T1000 (cell line): ENCODE data around the gene L3MBTL4.

Experiments
- DNase-seq: peaks from one replicate; lab custom pipeline; 2025; ENCODE audit warnings: mixed read lengths; lab: John Stamatoyannopoulos, UW

The L3MBTL4 gene

DNA sequence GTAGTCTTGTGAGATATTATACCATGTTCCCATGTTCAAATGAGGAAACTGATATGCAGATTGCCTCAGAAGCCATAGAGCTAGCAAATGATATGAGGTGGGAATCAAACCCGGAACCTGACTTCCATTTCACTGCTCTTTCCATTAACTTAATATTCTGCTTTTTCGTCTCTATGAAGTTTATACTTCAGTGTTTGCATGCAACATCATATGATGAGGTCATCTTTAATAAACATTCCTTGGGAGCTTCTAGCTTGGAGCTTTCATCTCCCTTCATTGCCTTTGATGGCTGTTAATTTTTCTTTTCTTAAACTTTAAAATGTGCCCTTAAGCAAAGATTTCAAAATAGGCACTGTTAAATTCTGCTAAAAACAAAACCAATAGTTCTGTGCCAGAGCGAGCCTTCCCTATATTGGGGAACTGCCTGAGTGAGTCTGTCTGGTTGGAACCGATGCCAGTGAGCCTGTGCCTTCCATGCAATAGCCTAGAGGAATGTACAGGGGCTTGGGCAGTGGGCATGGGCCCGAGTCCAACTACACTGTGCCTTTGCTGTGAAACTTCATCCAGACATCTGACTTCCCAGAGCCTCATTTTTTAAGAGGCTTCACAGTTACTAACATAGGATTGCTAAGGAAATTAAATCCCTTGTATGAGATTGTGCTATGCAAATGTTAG lies 428.3 kb downstream of the L3MBTL4 start:
- no peak for DNase-seq

DNA sequence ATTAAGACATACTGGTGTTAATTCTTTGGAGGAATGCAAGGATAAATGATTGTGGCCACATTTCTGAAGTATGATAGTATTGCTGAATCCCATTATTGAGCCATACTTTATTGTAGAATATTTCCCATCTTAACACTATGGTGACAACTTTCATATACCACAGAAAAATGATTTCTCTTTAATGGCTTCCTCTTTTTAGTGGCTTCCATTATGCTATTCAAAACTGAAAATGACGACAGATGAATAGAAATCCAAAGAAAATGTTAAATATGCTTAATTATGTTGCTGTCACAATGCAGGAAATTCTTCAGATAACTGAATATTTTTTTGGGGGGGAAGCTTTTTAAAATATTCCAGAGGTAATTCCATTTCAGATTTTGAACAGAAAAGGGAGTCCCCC lies 430.5 kb downstream of the L3MBTL4 start:
- no peak for DNase-seq

- no peak for DNase-seq
These were observed 431.2 kb downstream of the L3MBTL4 start for GRCh38 chr18:5983488-5983887.

- no peak for DNase-seq
These were observed 432.4 kb downstream of the L3MBTL4 start for GRCh38 chr18:5982332-5982731.

- no peak for DNase-seq
These were observed 434.0 kb downstream of the L3MBTL4 start for GRCh38 chr18:5980721-5981120.

DNA sequence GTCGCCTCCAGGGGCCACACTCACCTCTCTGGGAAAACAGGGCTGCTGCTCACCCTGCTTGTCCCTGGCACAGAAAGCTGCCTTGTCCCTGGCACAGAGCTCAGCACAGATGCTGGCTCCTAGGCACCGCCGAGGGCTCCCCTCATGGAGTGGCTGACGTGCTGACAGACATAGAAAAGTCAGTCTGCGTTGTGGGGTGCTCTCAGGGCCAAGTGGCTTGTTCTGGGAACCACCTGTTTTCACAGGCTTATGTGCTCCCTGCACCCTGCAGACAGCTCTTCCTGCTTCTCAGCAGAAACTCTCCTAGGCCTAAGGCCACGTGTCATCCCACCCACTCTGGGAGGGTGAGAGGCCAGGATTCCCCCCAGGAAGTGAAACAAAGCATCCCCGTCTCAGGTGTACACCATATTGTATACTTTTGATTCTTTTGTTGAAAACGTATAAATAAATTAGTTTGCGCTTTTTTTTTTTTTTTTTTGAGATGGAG lies 434.7 kb downstream of the L3MBTL4 start:
- no peak for DNase-seq

DNA sequence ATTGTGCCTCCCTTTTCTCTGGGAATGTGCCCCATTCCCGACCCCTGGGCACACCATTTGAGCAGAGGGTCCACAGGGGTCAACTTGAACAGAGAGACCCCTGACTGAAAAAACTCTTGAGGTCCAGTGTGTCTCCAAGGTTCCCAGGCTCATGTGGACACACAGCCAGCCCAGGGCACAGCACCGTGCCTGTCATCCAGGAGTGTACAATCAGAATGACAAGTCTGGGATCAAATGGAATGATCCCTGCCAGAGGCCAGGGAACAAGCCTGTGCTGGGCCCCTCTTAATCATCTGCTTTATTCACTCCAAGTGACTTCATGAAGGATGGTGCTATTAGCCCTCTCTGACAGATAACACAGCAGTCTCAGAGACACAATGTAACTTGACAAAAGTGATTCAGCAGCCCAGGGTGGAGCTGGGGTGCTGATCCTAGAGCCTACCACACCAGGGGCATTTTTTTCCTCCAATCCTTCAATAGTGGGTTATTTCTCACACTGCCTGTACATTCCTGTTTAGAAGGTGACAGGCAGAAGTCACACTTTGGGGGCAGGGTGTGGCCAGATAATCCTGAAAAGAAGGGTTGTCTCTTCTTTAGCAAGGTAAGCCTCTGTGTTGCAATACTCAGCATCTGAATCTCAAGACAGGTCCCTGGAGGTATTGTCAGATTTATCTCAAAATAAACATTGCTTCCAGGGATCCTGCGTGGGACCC lies 435.4 kb downstream of the L3MBTL4 start:
- no peak for DNase-seq

DNA sequence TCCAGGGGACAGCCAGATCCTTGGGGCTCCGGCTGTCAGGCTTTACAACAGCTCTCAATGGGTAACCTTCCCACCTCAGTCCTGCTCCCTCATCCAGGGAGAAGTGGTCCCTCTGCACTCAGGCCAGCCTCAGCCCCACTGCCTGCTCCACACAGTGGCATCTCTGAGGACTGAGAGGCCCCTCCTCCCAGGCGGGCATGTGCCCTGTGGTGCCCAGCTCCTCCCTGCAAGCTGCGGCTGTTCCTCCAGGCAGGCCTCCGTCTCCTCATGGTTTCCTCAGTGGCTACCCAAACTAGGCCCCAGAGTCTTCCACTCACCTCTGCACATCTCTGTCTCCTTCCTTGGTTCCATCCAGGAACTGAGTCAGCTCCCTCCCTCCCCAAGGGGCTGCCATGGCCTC lies 437.7 kb downstream of the L3MBTL4 start:
- DNase-seq, result no peak

GRCh38 chr18:5975111-5976002 lies 439.4 kb downstream of the L3MBTL4 start:
- DNase-seq, result no peak

- DNase-seq, result no peak
These were observed 440.0 kb downstream of the L3MBTL4 start for GRCh38 chr18:5974696-5975095.

DNA sequence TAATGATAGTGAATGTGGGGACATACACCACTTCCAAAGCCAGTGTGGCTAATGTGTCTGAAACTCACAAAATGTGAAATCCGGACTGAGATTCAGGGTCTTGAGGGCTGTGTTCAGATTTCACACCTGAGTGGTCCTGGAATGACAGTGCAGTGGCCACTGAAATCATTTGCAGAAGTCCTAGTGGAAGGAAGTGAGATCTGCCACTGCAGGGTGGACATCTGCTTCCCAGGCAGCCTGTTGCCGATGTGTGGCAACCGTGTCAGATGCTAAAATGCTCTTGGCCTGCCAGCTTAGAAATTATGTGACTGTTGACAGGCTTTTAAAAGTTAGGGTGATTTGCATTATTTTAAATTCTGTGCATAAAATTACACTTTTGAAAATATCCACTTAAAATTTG lies 441.6 kb downstream of the L3MBTL4 start:
- no peak for DNase-seq

DNA sequence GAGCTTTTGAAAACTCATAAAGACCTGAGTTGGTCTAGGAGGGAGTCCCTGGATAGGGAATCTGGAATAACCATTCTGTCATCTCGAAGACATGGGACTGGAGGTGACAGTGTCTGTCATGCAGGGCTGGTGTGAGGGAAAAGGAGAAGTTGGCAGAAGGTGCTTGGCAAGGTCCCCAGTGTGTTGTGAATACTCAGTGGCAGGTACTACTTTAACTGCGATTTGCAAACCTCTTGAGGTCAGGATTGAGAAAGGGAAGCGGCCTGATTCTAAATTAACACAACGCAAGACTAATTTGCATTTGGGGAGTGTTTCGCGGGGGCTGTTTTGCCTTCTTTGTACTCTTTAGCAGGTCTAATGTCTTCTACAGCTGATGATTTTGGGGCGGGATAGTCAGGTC lies 442.4 kb downstream of the L3MBTL4 start:
- no peak for DNase-seq

- DNase-seq, result no peak
These were observed 444.7 kb downstream of the L3MBTL4 start for GRCh38 chr18:5969989-5970403.

GRCh38 chr18:5969355-5969988 lies 445.2 kb downstream of the L3MBTL4 start:
- DNase-seq, result no peak

DNA sequence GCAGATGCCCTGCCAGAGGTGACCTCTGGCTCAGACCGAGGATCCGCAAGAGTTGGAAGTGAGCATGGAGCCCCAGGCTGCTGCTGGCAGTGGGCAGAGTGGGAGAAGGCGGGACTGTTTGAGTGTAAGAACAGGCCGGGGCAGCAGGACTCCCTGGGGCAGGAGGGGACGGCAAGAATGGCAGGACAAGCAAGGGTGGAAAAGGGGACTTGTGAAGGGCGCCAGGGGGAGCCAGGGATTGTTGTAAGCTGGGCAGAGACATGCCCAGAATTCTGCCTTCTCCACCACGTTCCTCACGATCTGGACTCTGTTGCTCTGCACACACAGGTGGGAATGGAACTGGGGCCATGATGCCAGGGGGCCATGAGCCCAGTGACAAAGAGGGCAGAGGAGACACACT lies 447.0 kb downstream of the L3MBTL4 start:
- no peak for DNase-seq

DNA sequence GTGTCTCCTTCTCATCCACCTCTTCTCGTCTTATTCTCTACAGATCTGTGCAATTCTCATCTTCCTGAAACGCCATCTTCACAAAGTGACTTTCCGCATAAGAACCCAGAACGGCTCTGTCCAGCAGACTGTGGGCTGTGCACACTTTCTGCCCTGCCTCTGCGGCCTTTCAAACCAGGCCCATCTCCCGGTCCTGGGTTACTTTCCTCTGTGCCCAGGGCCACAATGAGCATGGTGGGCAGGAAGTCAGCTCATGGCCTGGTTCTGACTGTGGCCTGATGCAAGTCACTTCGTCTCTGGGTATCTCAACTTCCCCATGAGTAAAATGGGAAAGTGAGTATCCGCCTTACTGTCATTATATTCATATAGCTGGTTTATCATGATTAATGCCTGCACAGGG lies 447.7 kb downstream of the L3MBTL4 start:
- no peak for DNase-seq

- no peak for DNase-seq
These were observed 448.2 kb downstream of the L3MBTL4 start for GRCh38 chr18:5966514-5966913.

GRCh38 chr18:5964996-5965395 lies 449.7 kb downstream of the L3MBTL4 start:
- DNase-seq, result no peak

GRCh38 chr18:5964596-5964995 lies 450.1 kb downstream of the L3MBTL4 start:
- no peak for DNase-seq

- no peak for DNase-seq
These were observed 450.6 kb downstream of the L3MBTL4 start for GRCh38 chr18:5964108-5964507.

- DNase-seq, result no peak
These were observed 451.4 kb downstream of the L3MBTL4 start for GRCh38 chr18:5963267-5963666.

GRCh38 chr18:5962362-5962761 lies 452.3 kb downstream of the L3MBTL4 start:
- no peak for DNase-seq
